Middle frontal gyrus (tissue), 1 donor: ENCODE measurements around the gene MKI67.
"Not testable (repeated sequence)": the region's sequence is repeated elsewhere in the genome, so short reads cannot be mapped to it uniquely, and the experiment has no call there.

Source experiments
- DNase-seq: peaks from one replicate; pipeline ENCODE4 v3.0.0-alpha.2; 2015; ENCODE audit warnings: low spot score; ENCODE audit errors: extremely low spot score

MKI67 gene

GRCh38 chr10:128125944-128126764 lies at the start of gene MKI67:
TSS of gene MKI67 (minus strand) at chr10:128126423. CDS start at chr10:128125667, 756 bp downstream.
- DNase-seq: peak; percentile 35

DNA sequence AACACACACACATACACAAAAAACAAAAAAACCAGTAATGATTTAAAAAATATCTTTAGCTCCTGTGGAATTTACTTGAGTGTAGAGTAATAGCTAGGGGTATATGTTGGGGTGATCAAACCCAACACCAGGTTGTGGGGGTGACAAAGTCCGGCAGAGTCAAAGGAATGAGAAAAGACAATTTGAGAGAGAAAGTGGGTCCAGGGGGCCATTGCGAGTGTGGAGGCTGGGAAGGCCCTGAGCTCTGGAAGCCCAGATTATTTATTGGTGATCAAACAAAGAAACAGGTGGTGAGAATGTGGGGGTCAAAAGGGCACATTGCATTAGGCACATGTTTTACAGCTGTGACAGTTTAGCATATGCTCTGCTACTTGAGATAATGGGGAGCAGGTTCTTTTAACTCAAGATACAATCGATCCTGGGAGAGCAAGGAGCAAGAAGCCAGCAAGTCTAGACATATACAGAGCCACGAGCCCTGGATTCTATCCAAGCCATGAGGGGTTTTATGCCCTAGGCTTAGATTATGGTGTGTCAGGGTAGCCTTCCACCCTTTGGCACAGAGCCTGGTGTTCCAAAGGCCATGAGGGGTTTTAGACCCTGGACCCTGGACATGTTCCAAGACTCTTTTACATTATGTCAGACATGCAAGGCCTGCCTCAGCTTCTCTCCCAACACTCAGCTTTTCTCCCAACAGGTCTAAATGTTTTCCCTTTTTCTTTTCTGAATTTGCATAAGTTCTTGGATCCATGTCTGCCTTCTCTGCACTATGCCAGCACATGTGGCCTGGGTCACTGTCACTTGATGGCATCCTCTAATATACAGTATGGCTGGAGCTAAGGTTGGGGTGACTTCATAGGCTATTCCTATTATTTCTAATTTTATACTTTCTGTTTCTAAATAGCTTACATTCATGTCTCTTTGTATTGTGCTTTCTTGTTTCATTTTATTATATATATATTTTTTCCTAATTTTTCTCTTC lies 48.6 kb upstream of the MKI67 start:
- DNase-seq: no peak

DNA sequence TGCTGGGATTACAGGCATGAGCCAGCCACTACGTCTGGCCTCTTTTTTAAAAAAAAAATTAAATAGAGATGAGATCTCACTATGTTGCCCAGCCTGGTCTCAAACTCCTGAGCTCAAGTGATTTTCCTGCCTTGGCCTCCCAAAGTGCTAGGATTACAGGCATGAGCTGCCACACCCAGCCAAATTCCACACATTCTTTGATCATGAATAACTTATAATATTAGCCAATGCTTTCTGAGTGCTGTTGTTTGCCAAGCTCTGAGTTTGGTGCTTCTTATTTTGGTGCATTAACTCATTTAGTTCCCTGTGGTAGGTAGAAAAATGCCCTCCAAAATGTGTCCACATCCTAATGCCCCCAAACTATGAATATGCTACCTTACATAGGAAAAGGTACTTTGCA lies 47.2 kb upstream of the MKI67 start:
- no peak for DNase-seq

DNA sequence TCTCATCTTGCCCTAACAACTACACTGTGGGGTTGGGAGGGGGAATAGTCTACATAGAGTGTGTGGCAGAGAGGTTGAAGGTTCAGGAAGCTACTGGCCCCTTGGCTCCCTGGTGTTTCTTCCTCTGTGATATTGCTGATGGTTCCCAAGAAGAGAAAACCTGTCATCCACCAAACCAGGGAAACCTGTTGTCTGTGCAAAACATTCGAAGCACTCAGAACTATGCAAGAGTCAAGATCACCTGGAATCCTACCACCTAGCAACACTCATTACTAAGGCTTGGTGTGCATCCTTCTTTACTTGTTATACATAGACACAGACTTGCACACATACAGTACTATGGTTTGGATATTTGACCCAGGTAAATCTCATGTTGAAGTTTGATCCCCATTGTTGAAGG lies 46.5 kb upstream of the MKI67 start:
- DNase-seq: no peak

DNA sequence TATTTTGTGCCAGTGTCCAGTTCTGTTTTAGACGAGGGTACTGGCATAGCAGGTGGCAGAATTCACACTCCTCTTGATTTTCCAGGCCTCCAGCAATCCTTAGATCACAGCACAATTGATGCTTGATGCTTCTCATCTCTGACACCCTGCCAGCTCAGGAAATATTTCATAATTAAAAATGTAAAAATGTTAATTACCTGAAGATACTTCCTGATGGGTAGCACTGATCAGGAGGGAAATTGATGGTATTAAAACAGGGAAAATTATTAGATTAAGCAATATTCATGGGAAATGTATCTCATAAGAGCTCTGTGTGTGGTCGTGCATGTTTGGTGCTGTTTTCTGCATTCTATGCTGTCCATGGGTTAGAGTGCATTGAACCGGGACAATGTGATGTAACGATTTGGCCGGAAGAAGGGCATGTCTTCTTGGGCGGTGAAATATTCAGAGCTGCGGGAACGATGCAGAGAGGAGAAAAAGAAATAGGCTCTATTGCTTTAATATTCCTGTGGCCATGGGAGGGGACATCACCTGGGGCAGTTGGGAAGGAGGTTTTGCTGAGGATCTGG lies 43.7 kb upstream of the MKI67 start:
- no peak for DNase-seq

DNA sequence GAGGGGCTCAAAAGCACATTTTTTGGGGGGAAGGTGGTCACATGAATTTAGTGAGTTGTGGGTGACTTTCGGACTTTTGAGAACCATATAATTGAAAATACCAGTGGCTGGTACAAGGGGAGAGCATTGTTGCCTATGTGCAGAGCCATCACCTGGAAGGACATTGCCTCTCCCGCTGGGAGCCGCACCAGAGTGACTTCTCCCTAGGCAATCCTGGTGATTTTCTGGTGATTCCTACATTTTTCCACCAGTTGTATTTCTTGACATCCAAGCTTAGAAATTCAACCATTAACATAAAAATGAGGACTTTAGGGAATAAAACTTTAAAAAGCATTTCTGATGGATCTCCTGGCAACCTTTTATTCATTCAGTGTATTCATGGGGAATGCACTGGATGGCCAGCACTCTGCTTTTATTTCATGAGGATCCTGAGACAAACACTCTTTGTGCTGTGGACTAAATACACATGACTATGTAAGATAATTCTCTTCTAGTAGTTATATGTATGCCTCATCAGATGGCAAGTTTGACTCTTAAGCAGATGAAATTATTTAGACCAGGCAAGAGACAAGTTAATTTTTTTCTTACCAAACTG lies 41.8 kb upstream of the MKI67 start:
- DNase-seq: no peak

DNA sequence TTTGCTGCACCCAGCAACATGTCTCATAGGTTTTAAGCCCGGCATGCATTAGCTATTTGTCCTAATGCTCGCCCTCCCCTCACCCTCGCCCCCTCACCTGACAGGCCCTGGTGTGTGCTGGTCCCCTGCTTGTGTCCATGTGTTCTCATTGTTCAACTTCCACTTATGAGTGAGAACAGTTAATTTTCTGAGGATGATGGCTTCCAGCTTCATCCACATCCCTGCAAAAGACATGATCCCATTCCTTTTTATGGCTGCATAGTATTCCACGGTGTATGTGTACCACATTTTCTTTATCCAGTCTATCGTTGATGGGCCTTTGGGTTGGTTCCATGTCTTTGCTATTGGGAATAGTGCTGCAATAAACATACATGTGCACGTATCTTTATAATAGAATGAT lies 40.9 kb upstream of the MKI67 start:
- not testable (repeated sequence) for DNase-seq

DNA sequence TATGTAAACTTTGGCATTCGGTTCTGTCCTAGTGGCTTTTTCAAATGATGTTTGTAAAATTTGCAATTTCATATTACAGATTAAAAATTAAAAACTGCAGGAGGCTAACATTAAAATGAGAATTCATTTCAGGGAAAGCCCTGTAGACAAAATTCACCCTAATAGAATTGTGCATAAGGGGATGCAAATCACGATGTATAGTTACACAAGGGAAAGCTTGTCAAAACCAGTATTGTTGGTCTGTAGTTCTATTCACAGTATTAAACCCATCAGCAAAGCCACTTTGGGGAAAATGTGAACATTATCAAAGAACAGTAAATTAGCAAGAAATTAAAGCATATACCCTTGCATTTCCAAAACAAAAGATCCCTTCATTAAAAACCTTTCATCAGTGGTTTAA lies 39.9 kb upstream of the MKI67 start:
- no peak for DNase-seq

GRCh38 chr10:128165536-128165935 lies 39.3 kb upstream of the MKI67 start:
- no peak for DNase-seq

DNA sequence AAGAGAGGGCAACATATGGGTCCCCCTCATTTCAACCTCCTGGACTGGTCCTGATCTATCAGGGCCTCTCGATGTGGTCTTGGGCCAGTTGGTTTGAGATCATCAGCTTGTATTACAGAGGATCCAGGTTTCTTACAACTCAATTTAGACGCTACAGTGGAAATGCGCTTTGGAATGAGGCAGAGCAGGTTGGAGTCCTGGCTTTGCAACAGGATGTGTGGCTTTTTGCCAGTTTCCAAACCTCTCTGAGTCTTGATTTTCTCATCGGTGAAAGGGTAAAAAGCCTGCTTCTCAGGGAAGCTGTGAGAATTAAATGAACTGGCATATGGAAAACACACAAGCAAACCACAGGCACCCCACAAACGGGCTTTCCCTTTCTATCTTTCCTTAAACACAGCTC lies 37.5 kb upstream of the MKI67 start:
- DNase-seq: no peak

DNA sequence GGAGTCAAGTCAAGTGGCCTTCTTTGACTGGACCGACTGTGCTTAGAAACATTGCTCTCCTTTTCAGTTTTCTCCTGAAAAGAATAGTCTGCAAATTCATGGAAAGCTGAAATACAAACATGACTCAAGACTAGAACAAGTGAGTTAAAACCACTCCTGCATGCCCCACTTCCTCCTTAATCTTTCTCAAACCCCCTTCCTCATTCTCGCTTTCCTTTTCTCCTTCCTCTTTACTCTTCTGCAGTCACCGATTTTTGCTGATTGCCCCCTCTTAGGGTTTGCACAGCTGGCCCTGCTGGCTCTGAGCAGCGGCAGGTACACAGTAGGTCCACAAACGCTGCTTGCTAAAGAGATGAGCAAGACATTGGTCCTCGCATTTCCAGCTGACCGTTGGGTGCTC lies 34.8 kb upstream of the MKI67 start:
- DNase-seq: no peak

- DNase-seq: no peak
These were observed 34.1 kb upstream of the MKI67 start for GRCh38 chr10:128160297-128160711.

GRCh38 chr10:128158021-128158795 lies 32.0 kb upstream of the MKI67 start:
- no peak for DNase-seq

- DNase-seq: no peak
These were observed 31.0 kb upstream of the MKI67 start for GRCh38 chr10:128156999-128157755.

DNA sequence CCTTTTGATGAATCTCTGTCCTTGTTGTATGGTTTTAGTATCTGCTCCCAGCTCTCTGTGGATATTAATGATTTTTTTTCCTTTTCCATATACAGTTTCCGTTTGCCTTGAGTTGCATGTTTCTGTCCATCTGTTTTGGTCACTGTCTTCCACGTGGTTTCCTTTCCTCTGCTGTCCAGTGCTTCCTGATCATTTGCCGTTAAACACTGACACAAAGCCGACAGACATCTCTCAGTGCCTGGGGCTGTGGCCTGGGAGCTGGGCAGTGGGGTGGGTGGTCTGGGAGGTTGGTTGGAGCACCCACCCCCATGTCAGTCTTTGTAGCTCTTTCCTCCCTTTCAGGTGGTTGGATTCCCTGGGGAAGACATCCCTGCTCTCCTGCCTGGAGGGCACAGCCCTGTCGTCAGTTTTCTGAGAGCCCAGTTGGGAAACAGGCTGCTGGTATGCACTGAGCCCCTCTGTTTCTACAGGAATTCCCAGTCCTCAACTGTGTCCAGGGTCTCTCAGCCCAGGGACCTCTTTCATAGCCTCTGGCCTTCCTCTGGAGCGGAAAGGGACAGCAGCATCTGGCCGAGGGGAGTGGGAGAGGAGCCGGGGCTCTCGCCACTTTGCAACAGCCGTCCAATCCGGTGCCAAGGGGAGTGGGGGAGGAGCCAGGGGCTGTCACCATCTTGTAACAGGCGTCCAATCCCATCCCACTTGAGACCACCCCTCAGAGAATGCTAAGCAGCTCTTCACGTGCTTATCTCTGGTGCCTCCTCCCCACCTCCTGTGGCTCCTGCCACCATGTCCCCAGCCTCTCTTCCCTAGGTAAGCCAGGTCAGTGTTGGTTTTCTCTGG lies 26.7 kb upstream of the MKI67 start:
- DNase-seq: no peak

DNA sequence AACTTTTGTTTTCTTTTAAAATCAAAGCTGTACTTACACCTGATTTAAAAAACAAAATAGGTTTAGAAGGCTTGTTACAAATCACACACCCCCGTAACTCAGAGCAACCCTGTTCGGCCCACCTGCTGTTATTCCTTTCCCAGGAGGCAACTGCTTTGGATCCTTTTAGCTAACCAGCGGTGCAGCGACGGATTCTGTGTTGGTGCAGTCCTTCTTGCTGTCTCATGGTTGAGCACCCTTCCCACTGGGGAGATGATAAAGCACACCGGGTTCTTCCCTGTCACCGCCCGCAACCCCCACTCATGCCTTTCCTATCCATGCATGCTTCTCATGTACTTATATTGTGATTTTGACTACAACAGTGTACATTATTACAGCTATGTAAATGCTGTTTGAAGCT lies 24.8 kb upstream of the MKI67 start:
- DNase-seq: no peak

DNA sequence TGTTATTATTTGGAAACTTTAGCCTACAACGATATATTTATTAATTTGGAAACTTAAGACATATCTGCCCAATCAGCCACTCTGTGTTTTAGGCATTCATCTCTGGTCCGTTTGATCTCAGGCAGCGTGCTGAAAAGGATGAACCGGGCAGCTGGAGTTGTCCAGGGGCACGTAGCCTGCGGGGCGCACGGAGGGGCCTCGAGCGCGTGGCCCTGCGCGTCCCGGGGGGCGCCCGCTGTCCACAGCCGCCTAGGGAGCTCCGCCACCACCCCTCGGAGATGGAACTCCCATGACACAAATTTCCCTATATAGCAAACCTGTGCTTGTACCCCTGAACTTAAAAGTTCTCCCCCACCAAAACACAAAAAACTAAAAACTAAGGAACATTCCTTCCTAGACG lies 24.3 kb upstream of the MKI67 start:
- no peak for DNase-seq

DNA sequence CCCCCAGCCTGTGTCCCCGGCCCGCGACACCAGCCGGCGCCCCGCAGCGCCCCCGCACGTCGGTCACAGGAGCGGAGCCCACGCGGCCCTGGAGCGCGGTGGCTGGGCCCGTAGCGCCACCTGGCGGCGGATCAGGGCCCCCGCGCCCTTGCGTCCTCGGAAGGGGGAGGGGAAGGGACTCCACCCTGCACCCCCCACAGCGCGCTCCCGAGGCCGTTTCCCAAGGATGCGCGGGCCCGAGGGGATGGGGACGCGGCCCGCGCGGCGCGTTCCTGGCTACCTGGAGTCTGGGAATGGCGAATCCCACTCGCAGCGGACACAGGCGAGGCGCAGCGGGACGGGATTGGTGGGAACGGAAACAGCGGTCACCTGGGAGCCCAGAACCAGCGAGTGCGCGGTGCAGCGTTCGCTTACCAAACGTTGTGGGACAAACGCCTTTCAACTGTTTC lies 23.8 kb upstream of the MKI67 start:
- DNase-seq: peak; percentile 27
